ENCODE measurements around the gene PICK1. TPM values are rescaled to one million over a fixed set of nuclear protein-coding genes. Genes with fewer than 3 reads are reported as not detected.

Gene PICK1
- total and polyA plus RNA-seq, 2 of the 8 experiments (the other 6 are each of a cell fraction or from before 2014, with no cell fraction given): 20.4 to 22.9 TPM

GRCh38 chr22:38066381-38067027, 9.3 kb downstream of the PICK1 start:
- Histone ChIP-seq H3K4ac (replicated peaks; ENCODE audit: insufficient read length, low read depth, low read length) (no peak overlapping the region), H3K4me2 (ENCODE audit: insufficient read depth in 1 of 2, low read depth in 2 of 2, low read length in 2 of 2) (no peak overlapping the region), H2BK20ac (ENCODE audit: low read length) (no peak overlapping the region), H2BK15ac (ENCODE audit: low read length) (no peak overlapping the region), H3K14ac (ENCODE audit: insufficient read length) (no peak overlapping the region), H4K8ac (ENCODE audit: extremely low read depth, insufficient read depth, low read length) (no peak overlapping the region), H2AK5ac (ENCODE audit: low read depth, low read length) (no peak overlapping the region), H3K56ac (replicated peaks; ENCODE audit: insufficient read length, low read depth, low read length) (no peak overlapping the region), H3K9ac (replicated peaks in 1 of 4; ENCODE audit: extremely low read depth in 1 of 4, low read depth in 3 of 4, low read length in 3 of 4) (no peak overlapping the region), H3K27ac (ENCODE audit: low read depth, low read length) (no peak overlapping the region), H2BK120ac (replicated peaks; ENCODE audit: low read depth, low read length) (no peak overlapping the region), H3K4me1 (replicated peaks in 1 of 4; ENCODE audit: control insufficient read depth in 3 of 4, insufficient read depth in 4 of 4, low read length in 3 of 4) (no peaks in the 10 kb centered on the region), H3K23ac (ENCODE audit: insufficient read length) (no peak overlapping the region), H3K36me3 (ENCODE audit: control insufficient read depth in 2 of 4, insufficient read depth in 4 of 4, low read length in 3 of 4) (peaks cover 7 to 20% (median 12%) of the 10 kb centered on the region in 4 experiments; a peak in 7 of 8 replicates), H3K23me2 (ENCODE audit: low read depth, low read length) (no peaks in the 10 kb centered on the region), H2BK12ac (ENCODE audit: low read depth, low read length) (no peak overlapping the region), H4K91ac (replicated peaks; ENCODE audit: insufficient read length, low read length) (no peak overlapping the region), H3K9me3 (ENCODE audit: insufficient read depth in 2 of 2, low read depth in 1 of 2, low read length in 1 of 2) (no peaks in the 10 kb centered on the region), H2BK5ac (ENCODE audit: low read depth, low read length) (no peak overlapping the region), H3K27me3 (replicated peaks in 1 of 4; ENCODE audit: control insufficient read depth in 3 of 4, extremely low read depth in 1 of 4, insufficient read depth in 3 of 4, low read length in 3 of 4) (no peaks in the 10 kb centered on the region), H4K5ac (ENCODE audit: insufficient read length, low read depth, low read length) (no peak overlapping the region), H4K20me1 (replicated peaks in 1 of 2; ENCODE audit: control insufficient read depth in 1 of 2, insufficient read depth in 2 of 2, low read length in 2 of 2) (peaks cover 0 to 4% of the 10 kb centered on the region in 2 experiments), H3K4me3 (ENCODE audit: extremely low read depth in 1 of 4, insufficient read depth in 2 of 4, low read depth in 3 of 4, low read length in 4 of 4) (no peak overlapping the region), H3K79me2 (ENCODE audit: control insufficient read depth in 1 of 2, insufficient read depth in 2 of 2, low read length in 2 of 2) (no peaks in the 10 kb centered on the region), H2AFZ (ENCODE audit: low read length) (no peak overlapping the region), H3K18ac (ENCODE audit: extremely low read depth, low read length) (no peak overlapping the region), H3K79me1 (ENCODE audit: low read depth, low read length) (no peaks in the 10 kb centered on the region)
- DNase-seq (ENCODE audit: low read depth in 1 of 2, low spot score in 2 of 2) (no peak), FAIRE-seq (no peak)
- CTCF ChIA-PET (ENCODE audit: partially characterized antibody): interaction anchor here (0.5 to 12.5 kb wide), 9 partner anchors 9 to 84 kb away, joined by 3 to 264 read pairs (median 8); partner anchors contain the start of gene PICK1
- 96% methylated on average over 13 of the region's 13 CpGs; no CpG with 5 or more reads in 1 of the 2 experiments for WGBS, 2 experiments (ENCODE audit: extremely low coverage in 1 of 2, insufficient coverage in 1 of 2, insufficient read length in 1 of 2, insufficient replicate concordance in 2 of 2, low coverage in 1 of 2, low lambda C conversion rate in 2 of 2, missing lambda C conversion rate in 1 of 2)
- POLR2A ChIA-PET (ENCODE audit: partially characterized antibody): interaction anchor here (0.9 to 2.0 kb wide), 4 partner anchors 9 to 66 kb away, joined by 3 to 5 read pairs (median 4); partner anchors contain the start of gene PICK1
- TF ChIP-seq CTCF (IDR thresholded peaks at IDR 0.05; ENCODE audit: control extremely low read depth in 1 of 3, insufficient read depth in 1 of 3, low read depth in 1 of 3, low read length in 3 of 3) (peak in 2 of 3 experiments; percentile 7 to 8; a peak in 2 of 4 replicates), POU5F1 (IDR thresholded peaks at IDR 0.05; ENCODE audit: low read depth, low read length) (no peak)
